NCI-H2171 (cell line): ENCODE measurements around the gene ZNF101.

Experiments used
- DNase-seq: peaks from one replicate; lab custom pipeline; 2025; lab: John Stamatoyannopoulos, UW

ZNF101 gene

DNA sequence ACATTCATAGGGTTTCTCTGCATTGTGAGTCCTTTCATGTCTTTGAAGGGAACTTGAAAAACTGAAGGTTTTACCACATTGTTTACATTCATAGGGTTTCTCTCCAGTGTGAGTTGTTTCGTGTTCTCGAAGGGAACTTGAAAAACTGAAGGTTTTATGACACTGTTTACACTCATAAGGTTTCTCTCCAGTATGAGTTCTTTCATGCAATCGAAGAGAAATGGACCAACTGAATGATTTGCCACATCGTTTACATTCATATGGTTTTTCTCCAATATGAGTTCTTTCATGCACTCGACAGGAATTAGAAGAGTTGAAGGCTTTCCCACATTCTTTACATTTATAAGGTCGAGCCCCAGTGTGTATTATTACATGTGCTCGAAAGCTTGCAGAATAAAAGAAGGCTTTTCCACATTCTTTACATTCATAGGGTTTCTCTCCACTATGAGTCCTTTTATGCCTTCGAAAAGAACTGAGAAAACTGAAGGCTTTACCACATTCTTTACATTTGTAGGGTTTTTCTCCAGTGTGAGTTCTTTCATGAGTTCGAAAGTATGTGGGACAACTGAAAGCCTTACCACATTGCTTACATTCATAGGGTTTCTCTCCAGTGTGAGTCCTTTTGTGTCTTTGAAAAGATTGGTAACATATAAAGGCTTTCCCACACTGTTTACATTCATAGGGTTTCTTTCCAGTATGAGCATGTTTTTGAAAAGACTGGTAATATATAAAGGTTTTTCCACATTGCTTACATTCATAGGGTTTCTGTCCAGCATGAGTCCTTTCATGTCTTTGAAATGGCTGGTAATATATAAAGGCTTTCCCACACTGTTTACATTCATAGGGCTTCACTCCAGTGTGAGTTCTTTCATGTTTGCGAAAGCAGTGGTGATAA is 43.5 kb downstream of the ZNF101 start:
- no peak for DNase-seq

- no peak for DNase-seq
Observed at GRCh38 chr19:19719798-19720197, 51.2 kb downstream of the ZNF101 start.

DNA sequence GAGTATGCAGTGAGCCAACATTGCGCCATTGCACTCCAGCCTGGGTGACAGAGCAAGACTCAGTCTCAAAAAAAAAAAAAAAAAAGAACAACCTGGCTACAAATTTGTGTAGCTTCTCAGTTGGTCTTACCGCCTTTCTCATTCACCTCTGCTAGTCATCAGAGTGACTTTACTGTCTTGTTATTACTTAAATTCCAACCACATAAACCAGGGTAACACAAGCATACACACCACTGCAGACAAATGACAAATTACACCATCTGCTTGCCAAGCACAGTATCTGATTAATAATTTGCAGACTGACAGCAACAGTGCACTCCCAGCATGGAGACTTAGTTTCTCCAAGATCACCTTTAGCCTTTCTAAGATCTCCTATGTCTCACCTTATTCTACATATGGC is 53.3 kb downstream of the ZNF101 start:
- no peak for DNase-seq

DNA sequence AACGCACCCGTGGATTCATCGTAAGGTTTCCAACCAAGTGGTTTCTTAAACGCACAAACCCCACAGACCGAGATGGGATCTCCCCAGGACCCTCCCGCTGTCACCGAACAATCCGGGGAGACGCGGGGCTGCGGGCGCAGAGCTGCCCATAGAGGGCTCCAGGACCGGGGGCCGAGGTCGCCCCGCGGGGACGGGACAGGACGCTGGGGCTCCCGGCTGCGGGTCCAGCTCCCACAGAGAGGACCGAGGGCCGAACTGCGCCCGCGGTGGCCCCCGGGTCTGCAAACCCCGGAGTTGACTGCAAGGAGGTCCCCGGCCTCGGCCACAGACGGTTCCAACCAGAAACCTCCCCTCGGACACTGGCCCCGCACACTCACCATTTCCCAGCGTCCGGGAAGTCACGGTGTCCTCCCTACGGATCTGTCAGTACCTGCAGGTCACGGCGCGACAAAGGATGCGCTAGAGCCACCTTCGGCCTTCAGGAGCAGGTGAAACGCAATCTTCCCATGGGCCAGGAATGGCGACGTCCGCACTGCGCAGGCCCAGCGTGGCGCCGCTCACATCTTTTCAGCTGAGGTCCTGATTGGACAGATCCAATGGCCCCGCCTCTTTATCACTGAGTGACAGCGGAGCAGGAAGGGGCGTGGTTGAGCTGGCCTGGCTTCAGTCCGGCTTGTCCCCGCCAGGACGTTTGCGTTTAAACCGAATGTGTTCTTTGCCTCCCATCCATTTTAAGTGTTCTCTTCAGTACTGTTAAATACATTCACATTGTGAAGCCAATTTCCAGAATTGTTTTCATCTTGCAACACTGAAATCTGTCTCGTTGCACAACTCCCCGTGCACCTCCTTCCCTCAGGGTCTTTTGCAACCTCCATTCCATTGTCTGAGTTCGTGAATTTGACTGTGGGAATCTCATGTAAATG is 64.2 kb downstream of the ZNF101 start, which contains the start of gene ZNF14:
TSS of gene ZNF14 (minus strand) at position 534 of the 923 bp plus-strand sequence. CDS start at position 380, 154 bp downstream.
- DNase-seq = peak; percentile 95
